WERI-Rb-1 (cell line): Measurements from ENCODE around the gene NKX1-2.

Experiments used
- DNase-seq: peaks from one replicate; pipeline ENCODE4 v3.0.0-alpha.2; 2020
- H3K27ac ChIP-seq: fragments of 250-450 bp; sonication (Bioruptor Pico); 2 replicates; pipeline ENCODE4 v1.5.1; 2020; ENCODE audit warnings: mild to moderate bottlenecking, moderate library complexity
- H3K27me3 ChIP-seq: fragments of 250-450 bp; sonication (Bioruptor Pico); 2 replicates; pipeline ENCODE4 v1.5.1; 2021; ENCODE audit warnings: mild to moderate bottlenecking, low read depth, moderate library complexity; ENCODE audit not compliant: insufficient read depth, severe bottlenecking
- H3K36me3 ChIP-seq: fragments of 250-450 bp; sonication (Bioruptor Pico); 2 replicates; pipeline ENCODE4 v1.5.1; 2020; ENCODE audit warnings: mild to moderate bottlenecking, moderate library complexity
- H3K4me3 ChIP-seq: 2 replicates; pipeline ENCODE4 v1.5.1; 2011; ENCODE audit warnings: low read depth, mild to moderate bottlenecking, control low read depth, low read length
- H3K9me3 ChIP-seq: fragments of 250-450 bp; sonication (Bioruptor Pico); 2 replicates; pipeline ENCODE4 v1.5.1; 2021; ENCODE audit warnings: mild to moderate bottlenecking, moderate library complexity; ENCODE audit not compliant: severe bottlenecking
- CTCF ChIP-seq: IDR thresholded peaks from 2 replicates; pipeline ENCODE4 v1.5.1; 2011; ENCODE audit warnings: low read depth, mild to moderate bottlenecking, control low read depth, inconsistent platforms, low read length

NKX1-2 gene

GRCh38 chr10:124480860-124481259 lies 31.0 kb upstream of the NKX1-2 start:
- DNase-seq: no peak

DNA sequence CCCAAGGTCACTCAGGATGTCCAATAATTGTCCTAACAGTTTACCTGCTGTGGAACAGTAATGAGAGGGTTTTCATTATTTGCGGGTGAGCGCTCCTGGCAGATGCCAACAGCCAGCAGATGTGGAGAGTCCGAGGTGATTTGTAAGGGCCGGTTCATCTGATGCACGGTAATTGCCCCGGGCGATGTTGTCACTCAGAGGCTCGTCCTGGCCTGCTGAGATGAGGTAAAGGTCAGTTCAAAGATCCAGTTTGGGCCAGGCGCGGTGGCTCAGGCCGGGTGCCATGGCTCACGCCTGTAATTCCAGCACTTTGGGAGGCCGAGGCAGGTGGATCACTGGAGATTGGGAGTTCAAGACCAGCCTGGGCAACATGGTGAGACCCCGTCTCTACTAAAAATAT lies 28.7 kb upstream of the NKX1-2 start:
- TF ChIP-seq CTCF: no peak
- no peak overlapping the region for H3K27ac ChIP-seq
- H3K9me3 ChIP-seq: no peaks in the 10 kb centered on the region
- H3K36me3 ChIP-seq: no peaks in the 10 kb centered on the region
- no peak overlapping the region for H3K4me3 ChIP-seq
- no peaks in the 10 kb centered on the region for H3K27me3 ChIP-seq
- no peak for DNase-seq

More at GRCh38 chr10:124480860-124481259, 31.0 kb upstream of the NKX1-2 start:
- no peaks in the 10 kb centered on the region for H3K9me3 ChIP-seq
- TF ChIP-seq CTCF: no peak
- H3K27me3 ChIP-seq: no peaks in the 10 kb centered on the region
- no peak overlapping the region for H3K4me3 ChIP-seq
- no peak overlapping the region for H3K27ac ChIP-seq
- H3K36me3 ChIP-seq: no peaks in the 10 kb centered on the region

DNA sequence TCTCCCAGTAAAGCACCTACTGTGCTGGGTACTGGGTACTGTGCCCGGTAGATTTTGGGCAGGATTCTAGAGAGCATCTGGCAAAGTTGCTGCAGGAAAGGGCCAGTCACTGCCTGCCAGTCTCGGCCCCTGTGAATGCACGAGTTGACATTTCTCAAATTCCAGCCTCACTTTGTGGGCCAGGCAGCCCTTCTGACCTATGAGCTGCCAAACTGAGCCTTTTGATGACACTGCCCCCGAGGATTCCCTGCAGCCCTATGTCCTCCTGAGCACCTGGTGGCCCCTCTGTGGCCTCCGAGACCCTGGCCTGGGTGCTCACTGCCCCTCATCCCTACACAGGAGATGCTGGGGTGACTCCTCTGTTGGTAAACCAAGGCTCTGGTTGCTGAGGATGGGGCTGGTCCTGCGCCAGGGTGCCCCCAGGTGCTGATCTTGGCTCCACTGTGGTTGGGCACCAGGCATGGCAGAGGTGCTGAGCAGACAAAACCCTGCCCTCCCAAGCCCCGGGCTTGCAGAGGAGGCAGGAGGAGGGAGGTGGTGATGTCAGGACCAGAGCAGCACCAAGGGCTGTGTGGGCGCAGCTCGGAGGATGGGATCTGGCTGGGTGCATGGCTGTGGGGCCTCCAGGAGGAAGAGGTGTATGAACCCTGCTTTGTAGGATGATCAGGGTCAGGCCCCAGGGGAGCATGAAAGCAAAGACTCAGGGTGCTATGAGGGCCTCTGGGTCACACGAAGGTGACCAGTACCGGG lies 28.0 kb upstream of the NKX1-2 start:
- Histone ChIP-seq H3K9me3 (no peaks in the 10 kb centered on the region), H3K27me3 (no peaks in the 10 kb centered on the region), H3K4me3 (no peak overlapping the region), H3K27ac (no peak overlapping the region), H3K36me3 (no peaks in the 10 kb centered on the region)
- TF ChIP-seq CTCF: no peak
- DNase-seq: no peak

- Histone ChIP-seq H3K9me3 (no peaks in the 10 kb centered on the region), H3K27ac (no peak overlapping the region), H3K27me3 (no peaks in the 10 kb centered on the region), H3K36me3 (no peaks in the 10 kb centered on the region), H3K4me3 (no peak overlapping the region)
- no peak for TF ChIP-seq CTCF
- DNase-seq: no peak
These were observed 26.3 kb upstream of the NKX1-2 start for GRCh38 chr10:124476043-124476725.

DNA sequence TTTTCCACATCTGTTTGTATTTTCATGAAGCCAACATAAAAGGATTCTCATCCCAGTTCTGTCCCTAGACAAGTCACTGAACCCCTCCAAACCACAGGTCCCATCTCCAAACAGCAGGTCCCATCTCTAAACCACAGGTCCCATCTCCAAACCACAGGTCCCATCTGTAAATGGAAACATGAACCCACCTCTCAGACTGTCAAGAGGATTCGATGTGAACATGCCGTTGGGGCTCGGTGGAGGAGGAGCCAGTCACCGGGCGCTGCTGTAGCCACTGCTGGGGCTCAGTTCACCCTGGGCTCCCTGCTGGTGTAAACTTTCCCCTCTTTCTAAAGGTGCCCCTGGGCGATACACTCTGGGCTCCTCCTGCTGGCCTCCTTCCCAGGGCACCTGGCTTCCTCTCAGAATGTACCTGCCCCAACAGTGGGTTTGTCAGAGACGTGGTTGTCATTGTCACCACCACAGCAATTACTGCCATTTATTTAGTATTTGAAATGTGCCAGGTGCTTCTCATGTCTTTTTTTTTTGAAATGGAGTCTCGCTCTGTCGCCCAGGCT lies 24.8 kb upstream of the NKX1-2 start:
- H3K9me3 ChIP-seq: no peaks in the 10 kb centered on the region
- H3K36me3 ChIP-seq: no peaks in the 10 kb centered on the region
- DNase-seq: no peak
- TF ChIP-seq CTCF: no peak
- no peaks in the 10 kb centered on the region for H3K27me3 ChIP-seq
- no peak overlapping the region for H3K4me3 ChIP-seq
- no peak overlapping the region for H3K27ac ChIP-seq
